HL-60 (cell line): Measurements from ENCODE around the gene SYNJ2.

ENCODE experiments used
- DNase-seq, 2 experiments: peaks; one replicate each; pipeline ENCODE4 v3.0.0-alpha.2; 2010 to 2020; ENCODE audit warnings: low read depth in 1 of 2, low spot score in 1 of 2
- H3K27ac ChIP-seq: fragments of 250-450 bp; sonication (Bioruptor Pico); replicated peaks from 2 replicates; pipeline ENCODE4 v1.5.1; 2020; ENCODE audit warnings: mild to moderate bottlenecking, moderate library complexity
- H3K27me3 ChIP-seq: fragments of 250-450 bp; sonication (Bioruptor Pico); 2 replicates; pipeline ENCODE4 v1.5.1; 2021; ENCODE audit warnings: mild to moderate bottlenecking, moderate library complexity; ENCODE audit not compliant: insufficient read depth, poor library complexity, severe bottlenecking
- H3K4me3 ChIP-seq: replicated peaks from 2 replicates; pipeline ENCODE4 v1.5.1; 2011; ENCODE audit warnings: mild to moderate bottlenecking, control low read depth, low read length; ENCODE audit not compliant: insufficient read depth
- GABPA ChIP-seq: IDR thresholded peaks from 2 replicates; pipeline ENCODE4 v1.6.1; 2012; ENCODE audit warnings: low read depth
- POLR2AphosphoS5 ChIP-seq: IDR thresholded peaks from 2 replicates; pipeline ENCODE4 v1.6.1; 2012; ENCODE audit warnings: low read depth
- SPI1 ChIP-seq: IDR thresholded peaks from 2 replicates; pipeline ENCODE4 v1.6.1; 2012; ENCODE audit warnings: low read depth, mild to moderate bottlenecking, borderline replicate concordance
- TF ChIP-seq, protein P1 (sequence below): IDR thresholded peaks from one replicate; pipeline ENCODE4 v1.5.1; 2011; ENCODE audit warnings: low read length, control low read depth, inconsistent platforms; ENCODE audit not compliant: insufficient read depth
- TF ChIP-seq, protein P2 (sequence below): IDR thresholded peaks from 2 replicates; pipeline ENCODE4 v1.6.1; 2012; ENCODE audit warnings: low read depth; ENCODE audit not compliant: insufficient replicate concordance

Gene SYNJ2

DNA sequence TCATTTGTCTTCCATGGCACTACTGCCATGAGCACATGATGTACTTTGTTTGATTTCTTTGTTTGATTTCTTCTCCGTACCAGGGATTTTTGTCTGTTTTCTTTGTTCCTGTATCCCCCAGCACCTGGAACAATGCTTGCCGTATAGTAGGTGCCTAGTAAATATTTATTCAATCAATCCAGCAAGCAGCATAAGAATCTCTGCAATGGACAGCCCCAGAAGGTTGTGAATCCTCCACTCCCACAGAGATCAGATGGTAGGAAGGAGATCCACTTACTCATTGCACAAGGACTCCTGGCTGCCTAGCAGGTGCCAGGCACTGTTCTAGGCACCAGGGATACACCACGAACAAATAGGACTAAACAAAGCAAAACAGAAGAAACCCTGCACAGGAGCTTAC is 6.7 kb upstream of the SYNJ2 start:
- DNase-seq: no peak
- Histone ChIP-seq H3K27me3 (no peaks in the 10 kb centered on the region), H3K27ac (no peak overlapping the region), H3K4me3 (no peak overlapping the region)
- TF ChIP-seq, protein P1, sequence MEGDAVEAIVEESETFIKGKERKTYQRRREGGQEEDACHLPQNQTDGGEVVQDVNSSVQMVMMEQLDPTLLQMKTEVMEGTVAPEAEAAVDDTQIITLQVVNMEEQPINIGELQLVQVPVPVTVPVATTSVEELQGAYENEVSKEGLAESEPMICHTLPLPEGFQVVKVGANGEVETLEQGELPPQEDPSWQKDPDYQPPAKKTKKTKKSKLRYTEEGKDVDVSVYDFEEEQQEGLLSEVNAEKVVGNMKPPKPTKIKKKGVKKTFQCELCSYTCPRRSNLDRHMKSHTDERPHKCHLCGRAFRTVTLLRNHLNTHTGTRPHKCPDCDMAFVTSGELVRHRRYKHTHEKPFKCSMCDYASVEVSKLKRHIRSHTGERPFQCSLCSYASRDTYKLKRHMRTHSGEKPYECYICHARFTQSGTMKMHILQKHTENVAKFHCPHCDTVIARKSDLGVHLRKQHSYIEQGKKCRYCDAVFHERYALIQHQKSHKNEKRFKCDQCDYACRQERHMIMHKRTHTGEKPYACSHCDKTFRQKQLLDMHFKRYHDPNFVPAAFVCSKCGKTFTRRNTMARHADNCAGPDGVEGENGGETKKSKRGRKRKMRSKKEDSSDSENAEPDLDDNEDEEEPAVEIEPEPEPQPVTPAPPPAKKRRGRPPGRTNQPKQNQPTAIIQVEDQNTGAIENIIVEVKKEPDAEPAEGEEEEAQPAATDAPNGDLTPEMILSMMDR: no peak
- TF ChIP-seq GABPA (no peak), SPI1 (no peak), POLR2AphosphoS5 (no peak)
- TF ChIP-seq, protein P2, sequence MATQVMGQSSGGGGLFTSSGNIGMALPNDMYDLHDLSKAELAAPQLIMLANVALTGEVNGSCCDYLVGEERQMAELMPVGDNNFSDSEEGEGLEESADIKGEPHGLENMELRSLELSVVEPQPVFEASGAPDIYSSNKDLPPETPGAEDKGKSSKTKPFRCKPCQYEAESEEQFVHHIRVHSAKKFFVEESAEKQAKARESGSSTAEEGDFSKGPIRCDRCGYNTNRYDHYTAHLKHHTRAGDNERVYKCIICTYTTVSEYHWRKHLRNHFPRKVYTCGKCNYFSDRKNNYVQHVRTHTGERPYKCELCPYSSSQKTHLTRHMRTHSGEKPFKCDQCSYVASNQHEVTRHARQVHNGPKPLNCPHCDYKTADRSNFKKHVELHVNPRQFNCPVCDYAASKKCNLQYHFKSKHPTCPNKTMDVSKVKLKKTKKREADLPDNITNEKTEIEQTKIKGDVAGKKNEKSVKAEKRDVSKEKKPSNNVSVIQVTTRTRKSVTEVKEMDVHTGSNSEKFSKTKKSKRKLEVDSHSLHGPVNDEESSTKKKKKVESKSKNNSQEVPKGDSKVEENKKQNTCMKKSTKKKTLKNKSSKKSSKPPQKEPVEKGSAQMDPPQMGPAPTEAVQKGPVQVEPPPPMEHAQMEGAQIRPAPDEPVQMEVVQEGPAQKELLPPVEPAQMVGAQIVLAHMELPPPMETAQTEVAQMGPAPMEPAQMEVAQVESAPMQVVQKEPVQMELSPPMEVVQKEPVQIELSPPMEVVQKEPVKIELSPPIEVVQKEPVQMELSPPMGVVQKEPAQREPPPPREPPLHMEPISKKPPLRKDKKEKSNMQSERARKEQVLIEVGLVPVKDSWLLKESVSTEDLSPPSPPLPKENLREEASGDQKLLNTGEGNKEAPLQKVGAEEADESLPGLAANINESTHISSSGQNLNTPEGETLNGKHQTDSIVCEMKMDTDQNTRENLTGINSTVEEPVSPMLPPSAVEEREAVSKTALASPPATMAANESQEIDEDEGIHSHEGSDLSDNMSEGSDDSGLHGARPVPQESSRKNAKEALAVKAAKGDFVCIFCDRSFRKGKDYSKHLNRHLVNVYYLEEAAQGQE: no peak

DNA sequence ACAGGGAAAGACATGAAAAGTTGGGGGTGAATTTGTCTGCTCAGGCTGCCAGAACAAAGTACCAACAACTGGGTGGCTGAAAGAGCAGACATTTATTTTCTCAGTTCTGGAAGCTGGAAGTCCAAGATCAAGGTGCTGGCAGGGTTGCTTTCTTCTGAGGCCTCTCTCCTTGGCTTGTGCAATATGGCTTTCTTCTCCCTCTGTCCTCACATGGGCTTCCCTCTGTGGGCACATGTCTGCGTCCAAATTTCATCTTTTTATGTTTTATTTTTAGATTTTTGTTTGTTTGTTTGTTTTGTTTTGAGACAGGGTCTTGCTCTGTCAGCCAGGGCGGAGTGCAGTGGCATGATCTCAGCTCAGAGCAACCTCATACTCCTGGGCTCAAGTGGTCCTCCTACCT is 6.2 kb upstream of the SYNJ2 start:
- TF ChIP-seq, protein P1: no peak
- TF ChIP-seq GABPA (no peak), SPI1 (no peak), POLR2AphosphoS5 (no peak)
- TF ChIP-seq, protein P2: no peak
- Histone ChIP-seq H3K27ac (no peak overlapping the region), H3K27me3 (no peaks in the 10 kb centered on the region), H3K4me3 (no peak overlapping the region)
- no peak for DNase-seq

DNA sequence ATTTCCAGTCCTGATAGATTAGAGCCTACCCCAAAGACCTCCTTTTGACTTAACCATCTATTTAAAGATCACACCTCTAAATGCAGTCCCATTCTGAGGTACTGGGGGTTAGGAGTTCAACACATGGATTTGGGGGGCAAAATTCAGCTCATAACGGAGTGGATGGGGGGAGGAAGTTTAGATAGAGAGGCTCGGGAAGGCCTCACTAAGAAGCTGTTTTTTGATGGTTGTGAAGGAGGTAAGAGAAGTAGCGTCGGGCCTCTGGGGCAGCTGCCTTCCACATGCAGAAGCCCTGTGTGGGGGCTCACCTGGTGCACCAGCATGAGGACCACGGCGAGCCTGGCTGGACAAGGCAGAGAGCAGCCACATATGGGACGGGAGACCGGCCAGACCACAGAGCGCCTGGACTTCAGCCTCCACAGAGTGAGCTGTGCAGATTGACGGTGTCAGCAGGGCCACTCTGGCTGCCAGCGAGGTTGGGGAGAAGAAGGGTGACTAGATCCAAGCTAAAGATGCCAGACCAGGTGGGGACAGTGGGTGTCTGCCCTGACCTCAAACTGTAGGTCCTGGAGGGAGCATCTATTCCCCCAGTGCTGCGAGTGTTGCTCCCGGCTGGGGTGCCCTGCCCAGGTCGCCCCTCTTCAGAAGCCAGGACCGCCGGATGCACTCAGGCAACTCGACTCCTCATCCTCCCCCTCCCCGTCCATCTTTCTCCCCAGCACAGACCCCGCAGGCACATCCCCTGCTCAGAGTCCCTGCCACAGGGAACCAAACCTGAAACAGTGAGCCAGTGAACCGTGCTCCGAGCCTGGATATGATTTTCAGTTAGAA is 5.1 kb upstream of the SYNJ2 start:
- no peaks in the 10 kb centered on the region for H3K27me3 ChIP-seq
- no peak overlapping the region for H3K27ac ChIP-seq
- no peak for DNase-seq
- TF ChIP-seq GABPA: no peak
- no peak overlapping the region for H3K4me3 ChIP-seq

DNA sequence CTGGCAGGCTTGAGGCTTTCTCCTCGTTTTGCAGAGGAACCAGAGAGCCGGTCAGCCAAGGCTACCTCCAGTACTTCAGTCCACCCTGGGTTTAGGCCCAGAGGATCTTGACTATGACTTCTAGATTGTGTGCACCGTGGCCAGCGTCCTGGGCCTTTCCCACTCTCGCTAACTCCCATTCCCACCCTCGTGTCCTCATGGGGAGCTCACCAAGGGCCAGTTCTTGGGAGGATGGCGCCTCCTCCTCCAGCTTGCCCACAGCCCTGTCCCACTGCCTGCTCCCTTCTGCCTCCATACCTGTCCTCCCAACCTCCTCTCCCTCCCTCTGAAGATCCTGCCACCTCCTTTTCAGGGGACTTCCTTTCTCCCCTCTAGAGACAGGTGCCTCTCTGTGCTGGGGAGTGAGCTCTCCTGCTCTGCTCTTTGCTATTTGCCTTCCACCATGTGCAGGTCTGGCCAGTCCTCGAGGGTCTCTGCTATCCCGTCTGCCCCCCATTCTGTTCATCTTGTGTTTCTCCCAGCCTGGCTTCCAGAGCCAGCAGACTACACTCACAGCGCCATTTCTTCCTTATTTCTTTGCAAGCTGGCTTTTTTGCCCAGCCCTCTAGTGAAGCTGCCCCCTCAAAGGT is 4.4 kb upstream of the SYNJ2 start:
- DNase-seq: no peak
- TF ChIP-seq, protein P2: no peak
- TF ChIP-seq, protein P1: no peak
- TF ChIP-seq SPI1: no peak
- TF ChIP-seq GABPA: no peak
- TF ChIP-seq POLR2AphosphoS5: no peak
- no peak overlapping the region for H3K4me3 ChIP-seq
- no peak overlapping the region for H3K27ac ChIP-seq
- no peaks in the 10 kb centered on the region for H3K27me3 ChIP-seq
